ENCODE data around the gene SPN.
"Not testable (repeated sequence)": the region's sequence is repeated elsewhere in the genome, so short reads cannot be mapped to it uniquely, and the experiment has no call there.

- TF ChIP-seq GATA2 (IDR thresholded peaks at IDR 0.05; ENCODE audit: insufficient read depth, insufficient read length, low read depth, low read length); EZH2 (IDR thresholded peaks at IDR 0.05; ENCODE audit: borderline replicate concordance, low read depth, low read length, severe bottlenecking); POLR2A (IDR thresholded peaks at IDR 0.05; ENCODE audit: low read depth, low read length); MYC (IDR thresholded peaks at IDR 0.05; ENCODE audit: low read depth, low read length); POLR2AphosphoS5 (IDR thresholded peaks at IDR 0.05; ENCODE audit: insufficient read depth, low read depth, low read length); FOS (IDR thresholded peaks at IDR 0.05; ENCODE audit: borderline replicate concordance, insufficient read depth, low read length); JUN (IDR thresholded peaks at IDR 0.05; ENCODE audit: borderline replicate concordance, insufficient read depth, insufficient read length, low read depth): not testable (repeated sequence)
- TF ChIP-seq, protein P1, sequence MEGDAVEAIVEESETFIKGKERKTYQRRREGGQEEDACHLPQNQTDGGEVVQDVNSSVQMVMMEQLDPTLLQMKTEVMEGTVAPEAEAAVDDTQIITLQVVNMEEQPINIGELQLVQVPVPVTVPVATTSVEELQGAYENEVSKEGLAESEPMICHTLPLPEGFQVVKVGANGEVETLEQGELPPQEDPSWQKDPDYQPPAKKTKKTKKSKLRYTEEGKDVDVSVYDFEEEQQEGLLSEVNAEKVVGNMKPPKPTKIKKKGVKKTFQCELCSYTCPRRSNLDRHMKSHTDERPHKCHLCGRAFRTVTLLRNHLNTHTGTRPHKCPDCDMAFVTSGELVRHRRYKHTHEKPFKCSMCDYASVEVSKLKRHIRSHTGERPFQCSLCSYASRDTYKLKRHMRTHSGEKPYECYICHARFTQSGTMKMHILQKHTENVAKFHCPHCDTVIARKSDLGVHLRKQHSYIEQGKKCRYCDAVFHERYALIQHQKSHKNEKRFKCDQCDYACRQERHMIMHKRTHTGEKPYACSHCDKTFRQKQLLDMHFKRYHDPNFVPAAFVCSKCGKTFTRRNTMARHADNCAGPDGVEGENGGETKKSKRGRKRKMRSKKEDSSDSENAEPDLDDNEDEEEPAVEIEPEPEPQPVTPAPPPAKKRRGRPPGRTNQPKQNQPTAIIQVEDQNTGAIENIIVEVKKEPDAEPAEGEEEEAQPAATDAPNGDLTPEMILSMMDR (IDR thresholded peaks at IDR 0.05; ENCODE audit: extremely low read depth in 1 of 2, insufficient read depth in 1 of 2, low read depth in 1 of 2, low read length in 2 of 2): not testable (repeated sequence)
- TF ChIP-seq, protein P2, sequence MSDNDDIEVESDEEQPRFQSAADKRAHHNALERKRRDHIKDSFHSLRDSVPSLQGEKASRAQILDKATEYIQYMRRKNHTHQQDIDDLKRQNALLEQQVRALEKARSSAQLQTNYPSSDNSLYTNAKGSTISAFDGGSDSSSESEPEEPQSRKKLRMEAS (IDR thresholded peaks at IDR 0.05; ENCODE audit: insufficient read depth, insufficient read length): not testable (repeated sequence)
Observed at GRCh38 chr16:29622738-29623137, 40.3 kb upstream of the SPN start.
